GM19397 (cell line): ENCODE measurements around the gene CNBP.
"Not testable (repeated sequence)": the region's sequence is repeated elsewhere in the genome, so short reads cannot be mapped to it uniquely, and the experiment has no call there.

Experiments used
- ATAC-seq: cut with Tn5 transposase; IDR thresholded peaks from one replicate; pipeline ENCODE4 v1.9.1; 2021; ENCODE audit warnings: mild to moderate bottlenecking, moderate library complexity; ENCODE audit not compliant: unreplicated experiment

CNBP gene

GRCh38 chr3:129185783-129186182 lies 2.1 kb upstream of the CNBP start:
- no peak for ATAC-seq

- ATAC-seq = not testable (repeated sequence)
These were observed 1.3 kb upstream of the CNBP start for GRCh38 chr3:129184784-129185542.

GRCh38 chr3:129184396-129184657 lies 631 bp upstream of the CNBP start:
- peak; percentile 7 for ATAC-seq

- no peak for ATAC-seq
These were observed 1.1 kb downstream of the CNBP start for GRCh38 chr3:129182390-129183185.

DNA sequence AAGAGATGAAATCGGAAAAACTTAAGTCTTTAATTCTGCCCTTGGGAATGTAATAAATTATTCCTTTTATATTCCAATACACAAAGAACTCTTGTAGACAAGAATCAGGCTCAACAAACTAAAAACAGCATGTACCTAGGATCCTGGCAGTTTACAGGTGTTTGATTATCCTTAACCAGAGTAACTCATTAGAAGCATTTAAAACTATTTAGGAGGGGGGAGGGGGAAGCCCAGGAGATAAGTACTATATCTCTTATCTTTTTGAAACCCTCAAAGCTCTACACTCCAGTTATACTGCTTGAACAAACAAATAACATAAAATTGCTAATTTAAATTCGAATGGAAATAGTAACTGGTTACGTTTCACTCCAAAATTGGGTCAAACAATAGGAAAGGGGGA lies 1.9 kb downstream of the CNBP start:
- ATAC-seq = no peak

GRCh38 chr3:129180461-129180860 lies 3.2 kb downstream of the CNBP start:
- ATAC-seq = no peak

DNA sequence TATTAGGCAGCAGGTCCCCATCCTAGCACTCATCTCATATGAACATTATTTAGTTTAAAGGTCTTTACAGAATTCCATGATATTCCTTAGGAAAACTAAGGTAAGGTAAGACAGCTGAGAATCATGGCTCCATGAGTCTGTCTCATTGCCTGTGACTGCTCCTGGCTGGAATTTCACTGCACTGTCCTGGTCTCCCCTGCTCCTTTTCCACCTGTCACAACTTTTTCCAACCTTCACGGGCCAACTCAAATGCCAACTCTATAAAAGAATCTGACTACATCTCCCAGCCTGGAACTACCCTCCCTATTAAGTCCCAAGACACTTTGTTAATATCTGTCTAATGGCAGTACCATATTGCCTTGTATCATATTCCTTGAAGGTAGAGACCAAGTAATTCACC lies 7.6 kb downstream of the CNBP start:
- ATAC-seq = no peak

GRCh38 chr3:129173725-129174124 lies 10.0 kb downstream of the CNBP start:
- ATAC-seq = no peak

- ATAC-seq = no peak
These were observed 10.5 kb downstream of the CNBP start for GRCh38 chr3:129173206-129173605.

DNA sequence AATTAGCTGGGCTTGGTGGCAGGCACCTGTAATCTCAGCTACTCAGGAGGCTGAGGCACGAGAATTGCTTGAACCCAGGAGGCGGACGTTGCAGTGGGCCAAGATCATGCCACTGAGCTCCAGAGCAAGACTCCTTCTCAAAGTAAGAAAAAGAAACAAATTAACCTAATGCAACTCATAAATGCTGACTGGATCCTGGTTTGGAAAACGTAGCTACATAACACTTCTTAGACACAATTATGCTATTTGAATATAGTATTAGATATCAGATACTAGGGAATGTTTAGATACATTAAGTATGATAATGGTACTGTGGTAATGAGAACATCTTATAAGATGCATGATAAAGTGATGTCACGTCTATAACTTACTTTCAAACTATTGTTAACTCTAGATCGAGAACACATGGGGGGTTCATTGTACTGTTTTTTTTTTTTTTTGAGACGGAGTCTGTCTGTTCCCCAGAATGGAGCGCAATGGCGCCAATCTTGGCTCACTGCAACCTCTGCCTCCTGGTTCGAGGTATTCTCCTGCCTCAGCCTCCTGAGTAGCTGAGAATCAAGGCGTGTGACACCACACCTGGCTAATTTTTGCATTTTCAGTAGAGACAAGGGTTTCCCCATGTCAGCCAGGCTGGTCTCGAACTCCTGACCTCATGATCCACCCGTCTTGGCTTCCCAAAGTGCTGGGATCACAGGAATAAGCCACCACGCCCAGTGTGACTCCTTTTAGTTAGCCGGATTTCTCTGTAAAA lies 16.9 kb downstream of the CNBP start:
- ATAC-seq = no peak

DNA sequence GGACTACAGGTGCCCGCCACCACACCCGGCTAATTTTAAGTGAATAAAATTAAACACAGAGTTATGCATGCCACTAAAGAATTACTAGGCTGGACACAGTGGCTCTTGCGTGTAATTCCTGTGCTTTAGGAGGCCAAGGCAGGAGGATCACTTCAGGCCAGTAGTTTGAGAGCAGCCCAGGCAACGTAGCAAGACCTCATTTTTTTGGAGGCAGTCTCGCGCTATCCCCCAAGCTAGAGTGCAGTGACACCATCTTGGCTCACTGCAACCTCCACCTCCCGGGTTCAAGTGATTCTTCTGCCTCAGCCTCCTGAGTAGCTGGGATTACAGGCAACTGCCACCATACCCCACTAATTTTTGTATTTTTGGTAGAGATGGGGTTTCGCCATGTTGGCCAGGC lies 18.1 kb downstream of the CNBP start:
- not testable (repeated sequence) for ATAC-seq

DNA sequence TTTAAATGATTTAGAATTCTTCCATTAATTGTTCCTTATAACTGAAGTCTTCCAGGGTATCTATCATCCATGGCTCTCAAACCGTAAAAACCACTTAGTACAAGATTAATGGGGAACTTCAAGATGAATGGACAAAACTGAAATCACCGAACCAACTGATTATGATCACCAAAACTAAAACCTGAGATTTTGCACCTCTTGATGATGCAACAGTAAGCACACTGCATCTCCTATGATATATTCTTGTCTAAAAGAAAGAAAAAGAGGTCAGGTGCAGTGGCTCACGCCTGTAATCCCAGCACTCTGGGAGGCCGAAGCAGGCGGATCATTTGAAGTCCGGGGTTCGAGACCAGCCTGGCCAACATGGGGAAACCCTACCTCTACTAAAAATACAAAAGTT lies 19.2 kb downstream of the CNBP start:
- ATAC-seq = no peak

- no peak for ATAC-seq
These were observed 20.7 kb downstream of the CNBP start for GRCh38 chr3:129162729-129163579.

- no peak for ATAC-seq
These were observed 21.8 kb downstream of the CNBP start for GRCh38 chr3:129161860-129162271.

GRCh38 chr3:129160891-129161859 lies 22.5 kb downstream of the CNBP start, which contains the start of gene ISY1:
ISY1 (minus strand) TSS chr3:129161063; CDS start chr3:129160975, 88 bp downstream.
- peak; percentile 85 for ATAC-seq

GRCh38 chr3:129144786-129145185 lies 38.9 kb downstream of the CNBP start:
- no peak for ATAC-seq

- ATAC-seq = not testable (repeated sequence)
These were observed 42.7 kb downstream of the CNBP start for GRCh38 chr3:129141011-129141410.

- no peak for ATAC-seq
These were observed 43.8 kb downstream of the CNBP start for GRCh38 chr3:129139911-129140310.

DNA sequence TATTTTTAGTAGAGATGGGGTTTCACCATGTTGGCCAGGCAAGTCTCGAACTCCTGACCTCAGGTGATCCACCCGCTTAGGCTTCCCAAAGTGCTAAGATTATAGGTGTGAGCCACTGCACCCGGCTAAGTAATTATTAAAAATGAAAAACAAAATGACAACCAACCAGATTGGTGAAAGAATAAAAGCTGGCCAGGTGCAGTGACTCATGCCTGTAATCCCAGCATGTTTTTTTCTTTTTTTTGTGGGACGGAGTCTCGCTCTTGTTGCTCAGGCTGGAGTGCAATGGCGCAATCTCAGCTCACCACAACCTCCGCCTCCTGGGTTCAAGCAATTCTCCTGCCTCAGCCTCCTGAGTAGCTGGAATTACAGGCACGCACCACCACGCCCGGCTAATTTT lies 47.4 kb downstream of the CNBP start:
- ATAC-seq = not testable (repeated sequence)
